ENCODE results near the gene LETM1. TPM values are rescaled to one million over a fixed set of nuclear protein-coding genes. Genes with fewer than 3 reads are reported as not detected.

LETM1 gene
- total and polyA plus RNA-seq, 2 of the 13 experiments (the other 11 are each of a cell fraction or from before 2014, with no cell fraction given) = 9.7 to 41.6 TPM

DNA sequence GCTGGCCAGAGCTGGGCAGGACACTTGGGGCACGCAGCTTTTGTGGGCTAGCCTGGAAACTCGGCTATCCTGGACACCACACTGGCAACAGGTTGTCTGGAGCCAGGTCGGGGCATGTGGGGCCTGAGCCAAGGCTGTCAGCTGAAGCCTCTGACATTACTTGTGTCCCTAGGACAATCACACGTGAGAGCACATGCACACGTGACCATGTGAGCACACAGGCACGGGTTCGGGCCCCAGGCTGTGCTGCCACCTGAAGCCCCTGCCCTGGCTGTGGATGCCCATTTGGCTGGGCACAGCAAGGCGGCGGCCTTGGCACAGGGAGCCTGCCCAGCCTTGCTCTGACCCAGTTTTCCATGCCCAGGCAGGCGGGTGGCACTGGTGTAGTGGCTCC, 71.6 kb downstream of the LETM1 start (continued):
- TF ChIP-seq, protein P1, sequence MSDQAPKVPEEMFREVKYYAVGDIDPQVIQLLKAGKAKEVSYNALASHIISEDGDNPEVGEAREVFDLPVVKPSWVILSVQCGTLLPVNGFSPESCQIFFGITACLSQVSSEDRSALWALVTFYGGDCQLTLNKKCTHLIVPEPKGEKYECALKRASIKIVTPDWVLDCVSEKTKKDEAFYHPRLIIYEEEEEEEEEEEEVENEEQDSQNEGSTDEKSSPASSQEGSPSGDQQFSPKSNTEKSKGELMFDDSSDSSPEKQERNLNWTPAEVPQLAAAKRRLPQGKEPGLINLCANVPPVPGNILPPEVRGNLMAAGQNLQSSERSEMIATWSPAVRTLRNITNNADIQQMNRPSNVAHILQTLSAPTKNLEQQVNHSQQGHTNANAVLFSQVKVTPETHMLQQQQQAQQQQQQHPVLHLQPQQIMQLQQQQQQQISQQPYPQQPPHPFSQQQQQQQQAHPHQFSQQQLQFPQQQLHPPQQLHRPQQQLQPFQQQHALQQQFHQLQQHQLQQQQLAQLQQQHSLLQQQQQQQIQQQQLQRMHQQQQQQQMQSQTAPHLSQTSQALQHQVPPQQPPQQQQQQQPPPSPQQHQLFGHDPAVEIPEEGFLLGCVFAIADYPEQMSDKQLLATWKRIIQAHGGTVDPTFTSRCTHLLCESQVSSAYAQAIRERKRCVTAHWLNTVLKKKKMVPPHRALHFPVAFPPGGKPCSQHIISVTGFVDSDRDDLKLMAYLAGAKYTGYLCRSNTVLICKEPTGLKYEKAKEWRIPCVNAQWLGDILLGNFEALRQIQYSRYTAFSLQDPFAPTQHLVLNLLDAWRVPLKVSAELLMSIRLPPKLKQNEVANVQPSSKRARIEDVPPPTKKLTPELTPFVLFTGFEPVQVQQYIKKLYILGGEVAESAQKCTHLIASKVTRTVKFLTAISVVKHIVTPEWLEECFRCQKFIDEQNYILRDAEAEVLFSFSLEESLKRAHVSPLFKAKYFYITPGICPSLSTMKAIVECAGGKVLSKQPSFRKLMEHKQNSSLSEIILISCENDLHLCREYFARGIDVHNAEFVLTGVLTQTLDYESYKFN (CRISPR knock-in tag; conservative IDR thresholded peaks at IDR 0.05) = no peak
- no peak for TF ChIP-seq KAT2B (IDR thresholded peaks at IDR 0.05; ENCODE audit: borderline replicate concordance, low read depth, low read length)
- TF ChIP-seq RARG (CRISPR knock-in tag; IDR thresholded peaks at IDR 0.05; ENCODE audit: low read depth) = no peak
- no peak for TF ChIP-seq ZNF230 (CRISPR knock-in tag; IDR thresholded peaks at IDR 0.05)
- TF ChIP-seq ZNF788 (CRISPR knock-in tag; IDR thresholded peaks at IDR 0.05; ENCODE audit: borderline replicate concordance) = no peak
- no peak for TF ChIP-seq KLF6 (CRISPR knock-in tag; IDR thresholded peaks at IDR 0.05)
- TF ChIP-seq HMGA1 (CRISPR knock-in tag; conservative IDR thresholded peaks at IDR 0.05) = no peak
- TF ChIP-seq PAWR (CRISPR knock-in tag; IDR thresholded peaks at IDR 0.05; ENCODE audit: borderline replicate concordance) = no peak
- TF ChIP-seq, protein P2, sequence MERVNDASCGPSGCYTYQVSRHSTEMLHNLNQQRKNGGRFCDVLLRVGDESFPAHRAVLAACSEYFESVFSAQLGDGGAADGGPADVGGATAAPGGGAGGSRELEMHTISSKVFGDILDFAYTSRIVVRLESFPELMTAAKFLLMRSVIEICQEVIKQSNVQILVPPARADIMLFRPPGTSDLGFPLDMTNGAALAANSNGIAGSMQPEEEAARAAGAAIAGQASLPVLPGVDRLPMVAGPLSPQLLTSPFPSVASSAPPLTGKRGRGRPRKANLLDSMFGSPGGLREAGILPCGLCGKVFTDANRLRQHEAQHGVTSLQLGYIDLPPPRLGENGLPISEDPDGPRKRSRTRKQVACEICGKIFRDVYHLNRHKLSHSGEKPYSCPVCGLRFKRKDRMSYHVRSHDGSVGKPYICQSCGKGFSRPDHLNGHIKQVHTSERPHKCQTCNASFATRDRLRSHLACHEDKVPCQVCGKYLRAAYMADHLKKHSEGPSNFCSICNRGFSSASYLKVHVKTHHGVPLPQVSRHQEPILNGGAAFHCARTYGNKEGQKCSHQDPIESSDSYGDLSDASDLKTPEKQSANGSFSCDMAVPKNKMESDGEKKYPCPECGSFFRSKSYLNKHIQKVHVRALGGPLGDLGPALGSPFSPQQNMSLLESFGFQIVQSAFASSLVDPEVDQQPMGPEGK (CRISPR knock-in tag; IDR thresholded peaks at IDR 0.05) = no peak
- no peak for TF ChIP-seq ZFP90 (CRISPR knock-in tag; IDR thresholded peaks at IDR 0.05; ENCODE audit: borderline replicate concordance)
- TF ChIP-seq ZZZ3 (CRISPR knock-in tag; IDR thresholded peaks at IDR 0.05; ENCODE audit: borderline replicate concordance) = no peak
- no peak for TF ChIP-seq NFATC3 (CRISPR knock-in tag; IDR thresholded peaks at IDR 0.05)
- TF ChIP-seq, protein P3, sequence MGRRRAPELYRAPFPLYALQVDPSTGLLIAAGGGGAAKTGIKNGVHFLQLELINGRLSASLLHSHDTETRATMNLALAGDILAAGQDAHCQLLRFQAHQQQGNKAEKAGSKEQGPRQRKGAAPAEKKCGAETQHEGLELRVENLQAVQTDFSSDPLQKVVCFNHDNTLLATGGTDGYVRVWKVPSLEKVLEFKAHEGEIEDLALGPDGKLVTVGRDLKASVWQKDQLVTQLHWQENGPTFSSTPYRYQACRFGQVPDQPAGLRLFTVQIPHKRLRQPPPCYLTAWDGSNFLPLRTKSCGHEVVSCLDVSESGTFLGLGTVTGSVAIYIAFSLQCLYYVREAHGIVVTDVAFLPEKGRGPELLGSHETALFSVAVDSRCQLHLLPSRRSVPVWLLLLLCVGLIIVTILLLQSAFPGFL (CRISPR knock-in tag; IDR thresholded peaks at IDR 0.05) = no peak
- no peak for TF ChIP-seq ISX (CRISPR knock-in tag; conservative IDR thresholded peaks at IDR 0.05)
- TF ChIP-seq, protein P4, sequence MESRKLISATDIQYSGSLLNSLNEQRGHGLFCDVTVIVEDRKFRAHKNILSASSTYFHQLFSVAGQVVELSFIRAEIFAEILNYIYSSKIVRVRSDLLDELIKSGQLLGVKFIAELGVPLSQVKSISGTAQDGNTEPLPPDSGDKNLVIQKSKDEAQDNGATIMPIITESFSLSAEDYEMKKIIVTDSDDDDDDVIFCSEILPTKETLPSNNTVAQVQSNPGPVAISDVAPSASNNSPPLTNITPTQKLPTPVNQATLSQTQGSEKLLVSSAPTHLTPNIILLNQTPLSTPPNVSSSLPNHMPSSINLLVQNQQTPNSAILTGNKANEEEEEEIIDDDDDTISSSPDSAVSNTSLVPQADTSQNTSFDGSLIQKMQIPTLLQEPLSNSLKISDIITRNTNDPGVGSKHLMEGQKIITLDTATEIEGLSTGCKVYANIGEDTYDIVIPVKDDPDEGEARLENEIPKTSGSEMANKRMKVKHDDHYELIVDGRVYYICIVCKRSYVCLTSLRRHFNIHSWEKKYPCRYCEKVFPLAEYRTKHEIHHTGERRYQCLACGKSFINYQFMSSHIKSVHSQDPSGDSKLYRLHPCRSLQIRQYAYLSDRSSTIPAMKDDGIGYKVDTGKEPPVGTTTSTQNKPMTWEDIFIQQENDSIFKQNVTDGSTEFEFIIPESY (CRISPR knock-in tag; IDR thresholded peaks at IDR 0.05) = no peak
- no peak for TF ChIP-seq SOX13 (IDR thresholded peaks at IDR 0.05)
- TF ChIP-seq SOX13 (CRISPR knock-in tag; conservative IDR thresholded peaks at IDR 0.05 in 1 of 2, IDR thresholded peaks at IDR 0.05 in 1 of 2) = no peak
- no peak for TF ChIP-seq ZNF570 (CRISPR knock-in tag; IDR thresholded peaks at IDR 0.05; ENCODE audit: borderline replicate concordance)
- TF ChIP-seq, protein P5, sequence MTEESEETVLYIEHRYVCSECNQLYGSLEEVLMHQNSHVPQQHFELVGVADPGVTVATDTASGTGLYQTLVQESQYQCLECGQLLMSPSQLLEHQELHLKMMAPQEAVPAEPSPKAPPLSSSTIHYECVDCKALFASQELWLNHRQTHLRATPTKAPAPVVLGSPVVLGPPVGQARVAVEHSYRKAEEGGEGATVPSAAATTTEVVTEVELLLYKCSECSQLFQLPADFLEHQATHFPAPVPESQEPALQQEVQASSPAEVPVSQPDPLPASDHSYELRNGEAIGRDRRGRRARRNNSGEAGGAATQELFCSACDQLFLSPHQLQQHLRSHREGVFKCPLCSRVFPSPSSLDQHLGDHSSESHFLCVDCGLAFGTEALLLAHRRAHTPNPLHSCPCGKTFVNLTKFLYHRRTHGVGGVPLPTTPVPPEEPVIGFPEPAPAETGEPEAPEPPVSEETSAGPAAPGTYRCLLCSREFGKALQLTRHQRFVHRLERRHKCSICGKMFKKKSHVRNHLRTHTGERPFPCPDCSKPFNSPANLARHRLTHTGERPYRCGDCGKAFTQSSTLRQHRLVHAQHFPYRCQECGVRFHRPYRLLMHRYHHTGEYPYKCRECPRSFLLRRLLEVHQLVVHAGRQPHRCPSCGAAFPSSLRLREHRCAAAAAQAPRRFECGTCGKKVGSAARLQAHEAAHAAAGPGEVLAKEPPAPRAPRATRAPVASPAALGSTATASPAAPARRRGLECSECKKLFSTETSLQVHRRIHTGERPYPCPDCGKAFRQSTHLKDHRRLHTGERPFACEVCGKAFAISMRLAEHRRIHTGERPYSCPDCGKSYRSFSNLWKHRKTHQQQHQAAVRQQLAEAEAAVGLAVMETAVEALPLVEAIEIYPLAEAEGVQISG (CRISPR knock-in tag; IDR thresholded peaks at IDR 0.05) = no peak; the same call in 1 of the 2 replicates
